GM23338 (cell line): ENCODE measurements around the gene LOC101059915.

Source experiments
- ATAC-seq: fragments of 200-7000 bp; cut with Tn5 transposase; 3 replicates; pipeline ENCODE4 v1.9.1; 2020
- DNase-seq: peaks from one replicate; pipeline ENCODE4 v3.0.0-alpha.2; 2015; ENCODE audit warnings: low spot score
- H2AFZ ChIP-seq: fragments of 200-600 bp; sonication (generic); 2 replicates; pipeline ENCODE4 v1.8.0; 2016; ENCODE audit warnings: antibody characterized with exemption, mild to moderate bottlenecking, moderate library complexity
- H3F3A ChIP-seq: fragments of 200-600 bp; sonication (generic); replicated peaks from 2 replicates; pipeline ENCODE4 v1.8.0; 2017; ENCODE audit warnings: antibody characterized with exemption, mixed run types, low read depth
- H3K27ac ChIP-seq: fragments of 200-600 bp; sonication (generic); 2 replicates; pipeline ENCODE4 v1.6.1; 2016; ENCODE audit warnings: low read depth
- H3K27me3 ChIP-seq: fragments of 200-600 bp; sonication (generic); 2 replicates; pipeline ENCODE4 v1.8.0; 2016; ENCODE audit warnings: mild to moderate bottlenecking, mixed run types, moderate library complexity; ENCODE audit not compliant: insufficient read depth
- H3K36me3 ChIP-seq: fragments of 200-600 bp; sonication (generic); 2 replicates; pipeline ENCODE4 v1.8.0; 2016; ENCODE audit warnings: mild to moderate bottlenecking; ENCODE audit not compliant: insufficient read depth
- H3K4me1 ChIP-seq: fragments of 200-600 bp; sonication (generic); 2 replicates; pipeline ENCODE4 v1.8.0; 2016; ENCODE audit warnings: mild to moderate bottlenecking, moderate library complexity; ENCODE audit not compliant: insufficient read depth
- H3K4me2 ChIP-seq: fragments of 200-600 bp; sonication (generic); 2 replicates; pipeline ENCODE4 v1.7.1; 2017; ENCODE audit warnings: mixed run types
- H3K4me3 ChIP-seq: fragments of 200-600 bp; sonication (generic); 2 replicates; pipeline ENCODE4 v1.6.1; 2016; ENCODE audit warnings: mixed run types
- H3K79me2 ChIP-seq: fragments of 200-600 bp; sonication (generic); replicated peaks from 2 replicates; pipeline ENCODE4 v1.8.0; 2017; ENCODE audit warnings: mild to moderate bottlenecking; ENCODE audit not compliant: insufficient read depth
- H3K9me2 ChIP-seq: fragments of 200-600 bp; sonication (generic); 2 replicates; pipeline ENCODE4 v1.8.0; 2017; ENCODE audit not compliant: insufficient read depth
- H4K20me1 ChIP-seq: fragments of 200-600 bp; sonication (generic); replicated peaks from 2 replicates; pipeline ENCODE4 v1.8.0; 2017; ENCODE audit warnings: mild to moderate bottlenecking; ENCODE audit not compliant: insufficient read depth
- H3K27ac Mint-ChIP-seq: 2 replicates; pipeline ENCODE4 v1.8.0; 2020; ENCODE audit warnings: inconsistent platforms, mild to moderate bottlenecking, moderate library complexity, mixed read lengths
- H3K27me3 Mint-ChIP-seq: 3 replicates; pipeline ENCODE4 v1.8.0; 2022; ENCODE audit warnings: low read depth, mild to moderate bottlenecking, moderate library complexity, mixed read lengths, inconsistent platforms; ENCODE audit not compliant: insufficient read depth, poor library complexity
- H3K36me3 Mint-ChIP-seq: 3 replicates; pipeline ENCODE4 v1.8.0; 2021; ENCODE audit warnings: low read depth, mild to moderate bottlenecking, inconsistent platforms, moderate library complexity, mixed read lengths
- H3K4me1 Mint-ChIP-seq: 3 replicates; pipeline ENCODE4 v1.8.0; 2020; ENCODE audit warnings: mild to moderate bottlenecking, inconsistent platforms, mixed read lengths
- H3K4me3 Mint-ChIP-seq: 3 replicates; pipeline ENCODE4 v1.8.0; 2021; ENCODE audit warnings: moderate library complexity, mild to moderate bottlenecking, inconsistent platforms, mixed read lengths
- H3K9me3 Mint-ChIP-seq: 3 replicates; pipeline ENCODE4 v1.8.0; 2020; ENCODE audit warnings: moderate library complexity, mild to moderate bottlenecking, inconsistent platforms, mixed read lengths
- CREB1 ChIP-seq: fragments of 250-450 bp; sonication (Bioruptor Pico); IDR thresholded peaks from 2 replicates; pipeline ENCODE4 v1.5.0; 2020; ENCODE audit warnings: low read depth, mild to moderate bottlenecking, moderate library complexity
- EZH2phosphoT487 ChIP-seq: fragments of 200-600 bp; sonication (generic); IDR thresholded peaks from one replicate; pipeline ENCODE4 v1.8.1; 2018; ENCODE audit warnings: antibody characterized with exemption; ENCODE audit not compliant: unreplicated experiment
- NANOG ChIP-seq: IDR thresholded peaks from 2 replicates; pipeline ENCODE4 v1.6.1; 2016; ENCODE audit warnings: antibody characterized with exemption, borderline replicate concordance
- POLR2AphosphoS5 ChIP-seq: IDR thresholded peaks from 2 replicates; pipeline ENCODE4 v1.6.1; 2016; ENCODE audit warnings: antibody characterized with exemption, low read depth
- ZNF114 ChIP-seq: fragments of 250-450 bp; sonication (Bioruptor Pico); IDR thresholded peaks from 2 replicates; pipeline ENCODE4 v1.5.0; 2020; ENCODE audit warnings: mild to moderate bottlenecking, moderate library complexity
- ZNF331 ChIP-seq: fragments of 250-450 bp; sonication (Bioruptor Pico); IDR thresholded peaks from 2 replicates; pipeline ENCODE4 v1.5.0; 2020; ENCODE audit warnings: low read depth, mild to moderate bottlenecking, moderate library complexity
- TF ChIP-seq, protein P1 (sequence below): fragments of 250-450 bp; sonication (Bioruptor Pico); IDR thresholded peaks from 2 replicates; pipeline ENCODE4 v1.5.0; 2020; ENCODE audit warnings: mild to moderate bottlenecking, moderate library complexity
- TF ChIP-seq, protein P2 (sequence below): IDR thresholded peaks from 2 replicates; pipeline ENCODE4 v1.6.1; 2016; ENCODE audit warnings: antibody characterized with exemption
- TF ChIP-seq, protein P3 (sequence below): IDR thresholded peaks from one replicate; pipeline ENCODE4 v1.6.1; 2018; ENCODE audit warnings: antibody characterized with exemption; ENCODE audit not compliant: unreplicated experiment
- TF ChIP-seq, protein P4 (sequence below), 2 experiments: fragments of 200-600 bp in 1 of 2; sonication (generic) in 1 of 2; conservative IDR thresholded peaks; 2 replicates each; pipeline versions ENCODE4 v1.5.1 to v1.6.1; 2016 to 2017; ENCODE audit warnings: antibody characterized with exemption in 2 of 2, low read depth in 2 of 2, mild to moderate bottlenecking in 2 of 2, moderate library complexity in 1 of 2

LOC101059915 gene

DNA sequence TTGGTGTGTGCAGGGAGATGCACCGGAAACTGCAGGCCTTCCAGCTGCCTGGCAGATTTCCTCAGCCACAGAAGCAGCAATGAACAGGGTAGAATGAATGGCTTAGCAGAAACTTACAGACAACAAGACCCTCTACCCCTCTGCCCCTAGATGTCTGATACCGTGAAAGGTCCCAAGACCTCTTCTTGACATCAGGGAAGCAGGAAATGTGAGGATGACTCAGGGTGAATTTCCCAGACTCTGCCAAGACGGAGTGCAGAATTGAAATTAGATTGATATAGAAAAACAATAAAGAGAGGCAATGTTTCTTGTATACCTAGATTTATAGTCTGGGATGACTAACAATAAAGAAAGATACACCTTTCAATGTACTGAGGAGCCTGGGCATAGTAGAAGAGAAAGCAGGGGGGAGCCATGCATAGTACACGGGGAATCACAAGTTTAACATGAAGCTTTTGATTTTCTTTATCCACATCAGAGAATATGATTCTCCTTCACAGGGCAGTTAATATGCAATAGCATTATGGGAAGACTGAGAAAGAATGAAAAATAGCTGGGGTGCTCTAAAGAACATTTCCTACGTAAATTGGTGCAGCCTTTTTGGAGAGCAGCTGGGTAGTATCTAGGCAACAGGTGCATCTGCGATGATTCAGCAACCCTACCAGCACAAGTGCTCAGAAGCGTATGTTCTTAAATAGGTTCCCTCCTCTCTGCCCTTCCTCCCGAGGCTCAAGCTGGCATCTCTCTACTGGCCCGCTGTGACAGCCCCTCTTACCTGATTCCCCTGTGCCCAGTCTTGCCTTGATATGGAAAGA, 30.7 kb upstream of the LOC101059915 start (continued):
- TF ChIP-seq, protein P1, sequence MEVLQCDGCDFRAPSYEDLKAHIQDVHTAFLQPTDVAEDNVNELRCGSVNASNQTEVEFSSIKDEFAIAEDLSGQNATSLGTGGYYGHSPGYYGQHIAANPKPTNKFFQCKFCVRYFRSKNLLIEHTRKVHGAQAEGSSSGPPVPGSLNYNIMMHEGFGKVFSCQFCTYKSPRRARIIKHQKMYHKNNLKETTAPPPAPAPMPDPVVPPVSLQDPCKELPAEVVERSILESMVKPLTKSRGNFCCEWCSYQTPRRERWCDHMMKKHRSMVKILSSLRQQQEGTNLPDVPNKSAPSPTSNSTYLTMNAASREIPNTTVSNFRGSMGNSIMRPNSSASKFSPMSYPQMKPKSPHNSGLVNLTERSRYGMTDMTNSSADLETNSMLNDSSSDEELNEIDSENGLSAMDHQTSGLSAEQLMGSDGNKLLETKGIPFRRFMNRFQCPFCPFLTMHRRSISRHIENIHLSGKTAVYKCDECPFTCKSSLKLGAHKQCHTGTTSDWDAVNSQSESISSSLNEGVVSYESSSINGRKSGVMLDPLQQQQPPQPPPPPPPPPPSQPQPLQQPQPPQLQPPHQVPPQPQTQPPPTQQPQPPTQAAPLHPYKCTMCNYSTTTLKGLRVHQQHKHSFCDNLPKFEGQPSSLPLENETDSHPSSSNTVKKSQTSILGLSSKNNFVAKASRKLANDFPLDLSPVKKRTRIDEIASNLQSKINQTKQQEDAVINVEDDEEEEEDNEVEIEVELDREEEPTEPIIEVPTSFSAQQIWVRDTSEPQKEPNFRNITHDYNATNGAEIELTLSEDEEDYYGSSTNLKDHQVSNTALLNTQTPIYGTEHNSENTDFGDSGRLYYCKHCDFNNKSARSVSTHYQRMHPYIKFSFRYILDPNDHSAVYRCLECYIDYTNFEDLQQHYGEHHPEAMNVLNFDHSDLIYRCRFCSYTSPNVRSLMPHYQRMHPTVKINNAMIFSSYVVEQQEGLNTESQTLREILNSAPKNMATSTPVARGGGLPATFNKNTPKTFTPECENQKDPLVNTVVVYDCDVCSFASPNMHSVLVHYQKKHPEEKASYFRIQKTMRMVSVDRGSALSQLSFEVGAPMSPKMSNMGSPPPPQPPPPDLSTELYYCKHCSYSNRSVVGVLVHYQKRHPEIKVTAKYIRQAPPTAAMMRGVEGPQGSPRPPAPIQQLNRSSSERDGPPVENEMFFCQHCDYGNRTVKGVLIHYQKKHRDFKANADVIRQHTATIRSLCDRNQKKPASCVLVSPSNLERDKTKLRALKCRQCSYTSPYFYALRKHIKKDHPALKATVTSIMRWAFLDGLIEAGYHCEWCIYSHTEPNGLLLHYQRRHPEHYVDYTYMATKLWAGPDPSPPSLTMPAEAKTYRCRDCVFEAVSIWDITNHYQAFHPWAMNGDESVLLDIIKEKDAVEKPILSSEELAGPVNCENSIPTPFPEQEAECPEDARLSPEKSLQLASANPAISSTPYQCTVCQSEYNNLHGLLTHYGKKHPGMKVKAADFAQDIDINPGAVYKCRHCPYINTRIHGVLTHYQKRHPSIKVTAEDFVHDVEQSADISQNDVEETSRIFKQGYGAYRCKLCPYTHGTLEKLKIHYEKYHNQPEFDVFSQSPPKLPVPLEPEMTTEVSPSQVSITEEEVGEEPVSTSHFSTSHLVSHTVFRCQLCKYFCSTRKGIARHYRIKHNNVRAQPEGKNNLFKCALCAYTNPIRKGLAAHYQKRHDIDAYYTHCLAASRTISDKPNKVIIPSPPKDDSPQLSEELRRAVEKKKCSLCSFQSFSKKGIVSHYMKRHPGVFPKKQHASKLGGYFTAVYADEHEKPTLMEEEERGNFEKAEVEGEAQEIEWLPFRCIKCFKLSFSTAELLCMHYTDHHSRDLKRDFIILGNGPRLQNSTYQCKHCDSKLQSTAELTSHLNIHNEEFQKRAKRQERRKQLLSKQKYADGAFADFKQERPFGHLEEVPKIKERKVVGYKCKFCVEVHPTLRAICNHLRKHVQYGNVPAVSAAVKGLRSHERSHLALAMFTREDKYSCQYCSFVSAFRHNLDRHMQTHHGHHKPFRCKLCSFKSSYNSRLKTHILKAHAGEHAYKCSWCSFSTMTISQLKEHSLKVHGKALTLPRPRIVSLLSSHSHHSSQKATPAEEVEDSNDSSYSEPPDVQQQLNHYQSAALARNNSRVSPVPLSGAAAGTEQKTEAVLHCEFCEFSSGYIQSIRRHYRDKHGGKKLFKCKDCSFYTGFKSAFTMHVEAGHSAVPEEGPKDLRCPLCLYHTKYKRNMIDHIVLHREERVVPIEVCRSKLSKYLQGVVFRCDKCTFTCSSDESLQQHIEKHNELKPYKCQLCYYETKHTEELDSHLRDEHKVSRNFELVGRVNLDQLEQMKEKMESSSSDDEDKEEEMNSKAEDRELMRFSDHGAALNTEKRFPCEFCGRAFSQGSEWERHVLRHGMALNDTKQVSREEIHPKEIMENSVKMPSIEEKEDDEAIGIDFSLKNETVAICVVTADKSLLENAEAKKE (CRISPR knock-in tag), result no peak
- TF ChIP-seq CREB1 (no peak), ZNF114 (no peak), EZH2phosphoT487 (no peak), ZNF331 (CRISPR knock-in tag) (no peak)
- TF ChIP-seq, protein P2, sequence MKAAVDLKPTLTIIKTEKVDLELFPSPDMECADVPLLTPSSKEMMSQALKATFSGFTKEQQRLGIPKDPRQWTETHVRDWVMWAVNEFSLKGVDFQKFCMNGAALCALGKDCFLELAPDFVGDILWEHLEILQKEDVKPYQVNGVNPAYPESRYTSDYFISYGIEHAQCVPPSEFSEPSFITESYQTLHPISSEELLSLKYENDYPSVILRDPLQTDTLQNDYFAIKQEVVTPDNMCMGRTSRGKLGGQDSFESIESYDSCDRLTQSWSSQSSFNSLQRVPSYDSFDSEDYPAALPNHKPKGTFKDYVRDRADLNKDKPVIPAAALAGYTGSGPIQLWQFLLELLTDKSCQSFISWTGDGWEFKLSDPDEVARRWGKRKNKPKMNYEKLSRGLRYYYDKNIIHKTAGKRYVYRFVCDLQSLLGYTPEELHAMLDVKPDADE, result no peak

DNA sequence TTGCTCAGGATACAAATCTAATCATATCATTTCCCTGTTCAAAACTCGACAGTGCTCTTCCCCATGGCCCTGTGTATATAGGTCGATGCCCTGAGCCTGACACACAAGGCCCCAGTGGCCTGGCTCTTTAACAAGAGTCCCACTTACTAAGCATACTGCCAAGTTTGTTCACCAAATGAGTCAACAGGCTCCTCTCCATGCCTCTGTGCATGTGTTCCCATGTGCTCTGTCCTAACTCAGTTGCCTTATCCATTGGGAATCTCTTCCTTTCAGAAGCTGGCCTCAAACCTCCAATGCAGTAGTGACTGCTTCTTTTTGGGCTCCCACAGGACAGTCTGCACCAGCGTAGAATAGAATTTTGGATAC, 30.1 kb upstream of the LOC101059915 start:
- Histone ChIP-seq H3K27ac (no peak overlapping the region), H3K79me2 (no peaks in the 10 kb centered on the region), H3K36me3 (no peaks in the 10 kb centered on the region), H2AFZ (no peak overlapping the region), H3K27me3 (no peaks in the 10 kb centered on the region), H3K4me1 (no peaks in the 10 kb centered on the region), H3F3A (no peaks in the 10 kb centered on the region), H3K4me2 (no peak overlapping the region), H4K20me1 (no peaks in the 10 kb centered on the region), H3K4me3 (no peak overlapping the region), H3K9me2 (no peaks in the 10 kb centered on the region)
- ATAC-seq (no peak), DNase-seq (no peak)
- Mint-ChIP-seq H3K36me3 (no peaks in the 10 kb centered on the region), H3K9me3 (no peaks in the 10 kb centered on the region), H3K27me3 (peaks cover 2% of the 10 kb centered on the region), H3K4me1 (no peaks in the 10 kb centered on the region), H3K27ac (no peak overlapping the region; the same call in 1 of the 2 replicates), H3K4me3 (no peak overlapping the region)
- TF ChIP-seq, protein P2, result no peak
- no peak for TF ChIP-seq POLR2AphosphoS5
- TF ChIP-seq NANOG, result no peak
- TF ChIP-seq, protein P3, sequence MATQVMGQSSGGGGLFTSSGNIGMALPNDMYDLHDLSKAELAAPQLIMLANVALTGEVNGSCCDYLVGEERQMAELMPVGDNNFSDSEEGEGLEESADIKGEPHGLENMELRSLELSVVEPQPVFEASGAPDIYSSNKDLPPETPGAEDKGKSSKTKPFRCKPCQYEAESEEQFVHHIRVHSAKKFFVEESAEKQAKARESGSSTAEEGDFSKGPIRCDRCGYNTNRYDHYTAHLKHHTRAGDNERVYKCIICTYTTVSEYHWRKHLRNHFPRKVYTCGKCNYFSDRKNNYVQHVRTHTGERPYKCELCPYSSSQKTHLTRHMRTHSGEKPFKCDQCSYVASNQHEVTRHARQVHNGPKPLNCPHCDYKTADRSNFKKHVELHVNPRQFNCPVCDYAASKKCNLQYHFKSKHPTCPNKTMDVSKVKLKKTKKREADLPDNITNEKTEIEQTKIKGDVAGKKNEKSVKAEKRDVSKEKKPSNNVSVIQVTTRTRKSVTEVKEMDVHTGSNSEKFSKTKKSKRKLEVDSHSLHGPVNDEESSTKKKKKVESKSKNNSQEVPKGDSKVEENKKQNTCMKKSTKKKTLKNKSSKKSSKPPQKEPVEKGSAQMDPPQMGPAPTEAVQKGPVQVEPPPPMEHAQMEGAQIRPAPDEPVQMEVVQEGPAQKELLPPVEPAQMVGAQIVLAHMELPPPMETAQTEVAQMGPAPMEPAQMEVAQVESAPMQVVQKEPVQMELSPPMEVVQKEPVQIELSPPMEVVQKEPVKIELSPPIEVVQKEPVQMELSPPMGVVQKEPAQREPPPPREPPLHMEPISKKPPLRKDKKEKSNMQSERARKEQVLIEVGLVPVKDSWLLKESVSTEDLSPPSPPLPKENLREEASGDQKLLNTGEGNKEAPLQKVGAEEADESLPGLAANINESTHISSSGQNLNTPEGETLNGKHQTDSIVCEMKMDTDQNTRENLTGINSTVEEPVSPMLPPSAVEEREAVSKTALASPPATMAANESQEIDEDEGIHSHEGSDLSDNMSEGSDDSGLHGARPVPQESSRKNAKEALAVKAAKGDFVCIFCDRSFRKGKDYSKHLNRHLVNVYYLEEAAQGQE, result no peak
- no peak for TF ChIP-seq ZNF331 (CRISPR knock-in tag)
- TF ChIP-seq ZNF114, result no peak
- TF ChIP-seq, protein P4, sequence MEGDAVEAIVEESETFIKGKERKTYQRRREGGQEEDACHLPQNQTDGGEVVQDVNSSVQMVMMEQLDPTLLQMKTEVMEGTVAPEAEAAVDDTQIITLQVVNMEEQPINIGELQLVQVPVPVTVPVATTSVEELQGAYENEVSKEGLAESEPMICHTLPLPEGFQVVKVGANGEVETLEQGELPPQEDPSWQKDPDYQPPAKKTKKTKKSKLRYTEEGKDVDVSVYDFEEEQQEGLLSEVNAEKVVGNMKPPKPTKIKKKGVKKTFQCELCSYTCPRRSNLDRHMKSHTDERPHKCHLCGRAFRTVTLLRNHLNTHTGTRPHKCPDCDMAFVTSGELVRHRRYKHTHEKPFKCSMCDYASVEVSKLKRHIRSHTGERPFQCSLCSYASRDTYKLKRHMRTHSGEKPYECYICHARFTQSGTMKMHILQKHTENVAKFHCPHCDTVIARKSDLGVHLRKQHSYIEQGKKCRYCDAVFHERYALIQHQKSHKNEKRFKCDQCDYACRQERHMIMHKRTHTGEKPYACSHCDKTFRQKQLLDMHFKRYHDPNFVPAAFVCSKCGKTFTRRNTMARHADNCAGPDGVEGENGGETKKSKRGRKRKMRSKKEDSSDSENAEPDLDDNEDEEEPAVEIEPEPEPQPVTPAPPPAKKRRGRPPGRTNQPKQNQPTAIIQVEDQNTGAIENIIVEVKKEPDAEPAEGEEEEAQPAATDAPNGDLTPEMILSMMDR (conservative IDR thresholded peaks at IDR 0.05; ENCODE audit: low read depth in 2 of 2), result no peak
- TF ChIP-seq CREB1, result no peak
